DND-41 (cell line): ENCODE data around the gene LRRC56.

Experiments
- ATAC-seq: fragments of 200-7000 bp; cut with Tn5 transposase; 3 replicates; pipeline ENCODE4 v1.9.1; 2021; ENCODE audit warnings: low read depth; ENCODE audit not compliant: insufficient read depth
- DNase-seq: peaks from one replicate; pipeline ENCODE4 v3.0.0-alpha.2; 2020
- H2AFZ ChIP-seq: 2 replicates; pipeline ENCODE4 v1.6.0; 2012; ENCODE audit warnings: low read depth, low read length
- H3K27ac ChIP-seq: 2 replicates; pipeline ENCODE4 v1.5.1; 2012; ENCODE audit warnings: low read length, inconsistent platforms
- H3K27me3 ChIP-seq: fragments of 200-600 bp; sonication (generic); 2 replicates; pipeline ENCODE4 v1.6.0; 2012; ENCODE audit warnings: low read length, mild to moderate bottlenecking, inconsistent platforms; ENCODE audit not compliant: insufficient read depth, poor library complexity
- H3K36me3 ChIP-seq: 2 replicates; pipeline ENCODE4 v1.5.1; 2012; ENCODE audit warnings: low read length, inconsistent platforms; ENCODE audit not compliant: insufficient read depth
- H3K4me1 ChIP-seq: 2 replicates; pipeline ENCODE4 v1.5.1; 2012; ENCODE audit warnings: mild to moderate bottlenecking, low read length; ENCODE audit not compliant: insufficient read depth
- H3K4me2 ChIP-seq: 2 replicates; pipeline ENCODE4 v1.6.0; 2012; ENCODE audit warnings: mild to moderate bottlenecking, moderate library complexity, low read length, inconsistent platforms; ENCODE audit not compliant: insufficient read depth
- H3K4me3 ChIP-seq, 2 experiments: fragments of 200-600 bp in 1 of 2; shearing (Covaris generic) in 1 of 2; 2 replicates each; pipeline ENCODE4 v1.5.1; 2012 to 2016; ENCODE audit warnings: inconsistent platforms in 2 of 2, low read length in 2 of 2, mild to moderate bottlenecking in 2 of 2, low read depth in 1 of 2, moderate library complexity in 1 of 2
- H3K79me2 ChIP-seq: 2 replicates; pipeline ENCODE4 v1.6.0; 2012; ENCODE audit warnings: low read length, inconsistent platforms; ENCODE audit not compliant: insufficient read depth
- H3K9ac ChIP-seq: 2 replicates; pipeline ENCODE4 v1.6.0; 2012; ENCODE audit warnings: low read depth, mild to moderate bottlenecking, inconsistent platforms, low read length, moderate library complexity
- H3K9me3 ChIP-seq: 2 replicates; pipeline ENCODE4 v1.5.1; 2012; ENCODE audit warnings: low read length, moderate library complexity, mild to moderate bottlenecking, inconsistent platforms; ENCODE audit not compliant: insufficient read depth, severe bottlenecking
- H4K20me1 ChIP-seq: 2 replicates; pipeline ENCODE4 v1.6.0; 2012; ENCODE audit warnings: low read length; ENCODE audit not compliant: insufficient read depth
- CTCF ChIP-seq: IDR thresholded peaks from 2 replicates; pipeline ENCODE4 v1.5.1; 2012; ENCODE audit warnings: borderline replicate concordance, low read length, moderate library complexity, mild to moderate bottlenecking; ENCODE audit not compliant: poor library complexity, severe bottlenecking; ENCODE audit errors: extremely low read depth
- EZH2 ChIP-seq: IDR thresholded peaks from 3 replicates; pipeline ENCODE4 v1.6.1; 2012; ENCODE audit warnings: borderline replicate concordance, low read depth, mild to moderate bottlenecking, moderate library complexity, low read length, inconsistent platforms; ENCODE audit not compliant: severe bottlenecking

LRRC56 gene

GRCh38 chr11:529728-530411 lies 7.5 kb upstream of the LRRC56 start:
- Histone ChIP-seq H3K4me1 (peaks cover 19% of the 10 kb centered on the region), H3K27ac (no peak overlapping the region), H4K20me1 (peaks cover 36% of the 10 kb centered on the region), H3K9me3 (no peaks in the 10 kb centered on the region), H3K9ac (no peak overlapping the region), H3K79me2 (peaks cover 16% of the 10 kb centered on the region), H3K27me3 (no peaks in the 10 kb centered on the region), H3K36me3 (peaks cover 35% of the 10 kb centered on the region), H3K4me2 (no peak overlapping the region), H3K4me3 (no peak overlapping the region), H2AFZ (no peak overlapping the region)
- ATAC-seq (no peak), DNase-seq (no peak)
- TF ChIP-seq EZH2: no peak
- no peak for TF ChIP-seq CTCF

GRCh38 chr11:530960-531831 lies 6.1 kb upstream of the LRRC56 start:
- H3K4me1 ChIP-seq: peaks cover 24% of the 10 kb centered on the region
- TF ChIP-seq CTCF (no peak), EZH2 (no peak)
- H4K20me1 ChIP-seq: peaks cover 36% of the 10 kb centered on the region
- no peaks in the 10 kb centered on the region for H3K9me3 ChIP-seq
- no peaks in the 10 kb centered on the region for H3K27me3 ChIP-seq
- no peak overlapping the region for H3K9ac ChIP-seq
- no peak for ATAC-seq
- H3K4me3 ChIP-seq: no peak overlapping the region
- no peak overlapping the region for H2AFZ ChIP-seq
- H3K4me2 ChIP-seq: no peak overlapping the region
- no peak overlapping the region for H3K27ac ChIP-seq
- DNase-seq: no peak
- peaks cover 35% of the 10 kb centered on the region for H3K36me3 ChIP-seq
- peaks cover 18% of the 10 kb centered on the region for H3K79me2 ChIP-seq

GRCh38 chr11:531919-532526 lies 5.3 kb upstream of the LRRC56 start:
- Histone ChIP-seq H3K9ac (no peak overlapping the region), H3K4me3 (no peak overlapping the region), H3K27me3 (no peaks in the 10 kb centered on the region), H2AFZ (no peak overlapping the region), H3K9me3 (no peaks in the 10 kb centered on the region), H3K4me1 (peaks cover 32% of the 10 kb centered on the region), H4K20me1 (peaks cover 36% of the 10 kb centered on the region), H3K4me2 (no peak overlapping the region), H3K79me2 (peaks cover 18% of the 10 kb centered on the region), H3K27ac (no peak overlapping the region), H3K36me3 (peaks cover 35% of the 10 kb centered on the region)
- TF ChIP-seq CTCF (no peak), EZH2 (no peak)
- DNase-seq (no peak), ATAC-seq (no peak)
